CD14-positive monocyte (primary cell): Measurements from ENCODE around the gene SHOC1. TPM values are rescaled to one million over a fixed set of nuclear protein-coding genes. Genes with fewer than 3 reads are reported as not detected.
"Not testable (repeated sequence)": the region's sequence is repeated elsewhere in the genome, so short reads cannot be mapped to it uniquely, and the experiment has no call there.

Experiments
- DNase-seq, 3 donors: peaks; one replicate each; pipeline ENCODE4 v3.0.0-alpha.2; 2011 to 2022
- H2AFZ ChIP-seq: 2 replicates; pipeline ENCODE4 v1.6.0; 2012; ENCODE audit warnings: mild to moderate bottlenecking, low read depth, low read length, inconsistent platforms; ENCODE audit not compliant: insufficient read depth, poor library complexity, severe bottlenecking
- H3K27ac ChIP-seq, 2 donors: 1 replicate in 1 of 2; 2 replicates in 1 of 2; pipeline ENCODE4 v1.5.1; 2012 to 2013; ENCODE audit warnings: low read length in 2 of 2, control low read depth in 1 of 2, inconsistent platforms in 1 of 2, low read depth in 1 of 2, mild to moderate bottlenecking in 1 of 2
- H3K27me3 ChIP-seq, 2 donors: one replicate each; pipeline versions ENCODE4 v1.6.0 to v1.6.1; 2011 to 2013; ENCODE audit warnings: low read length in 2 of 2; ENCODE audit not compliant: control insufficient read depth in 2 of 2, insufficient read depth in 2 of 2
- H3K36me3 ChIP-seq, 2 donors: replicated peaks in 1 of 2; 1 replicate in 1 of 2; 2 replicates in 1 of 2; pipeline versions ENCODE4 v1.5.1 to v1.6.1; 2012 to 2013; ENCODE audit warnings: low read length in 2 of 2, control low read depth in 1 of 2, inconsistent platforms in 1 of 2, mild to moderate bottlenecking in 1 of 2; ENCODE audit not compliant: insufficient read depth in 2 of 2, control insufficient read depth in 1 of 2
- H3K4me1 ChIP-seq, 2 donors: 1 replicate in 1 of 2; 2 replicates in 1 of 2; pipeline versions ENCODE4 v1.5.1 to v1.6.1; 2012 to 2013; ENCODE audit warnings: low read length in 2 of 2, control low read depth in 1 of 2, inconsistent platforms in 1 of 2, mild to moderate bottlenecking in 1 of 2, moderate library complexity in 1 of 2; ENCODE audit not compliant: insufficient read depth in 2 of 2, control insufficient read depth in 1 of 2
- H3K4me2 ChIP-seq: replicated peaks from 2 replicates; pipeline ENCODE3; 2012; ENCODE audit warnings: low read length, moderate library complexity, mild to moderate bottlenecking; ENCODE audit not compliant: poor library complexity, severe bottlenecking; ENCODE audit errors: extremely low read depth
- H3K4me3 ChIP-seq, 3 experiments: fragments of 200-600 bp in 1 of 3; sonication (generic) in 1 of 3; replicated peaks in 1 of 3; 1 replicate in 2 of 3; 2 replicates in 1 of 3; pipeline ENCODE4 v1.5.1; 2011 to 2013; ENCODE audit warnings: low read length in 3 of 3, mild to moderate bottlenecking in 3 of 3, control low read depth in 2 of 3, low read depth in 2 of 3, inconsistent platforms in 1 of 3, moderate library complexity in 1 of 3
- H3K79me2 ChIP-seq: 2 replicates; pipeline ENCODE4 v1.6.0; 2012; ENCODE audit warnings: mild to moderate bottlenecking, control low read depth, inconsistent platforms, low read length, moderate library complexity; ENCODE audit not compliant: insufficient read depth
- H3K9ac ChIP-seq: 2 replicates; pipeline ENCODE4 v1.6.0; 2017; ENCODE audit warnings: low read length, mild to moderate bottlenecking; ENCODE audit not compliant: insufficient read depth, poor library complexity, severe bottlenecking
- H3K9me3 ChIP-seq, 2 donors: replicated peaks in 1 of 2; 1 replicate in 1 of 2; 2 replicates in 1 of 2; pipeline versions ENCODE4 v1.5.1 to v1.6.1; 2012 to 2013; ENCODE audit warnings: low read length in 2 of 2, control low read depth in 1 of 2; ENCODE audit not compliant: control insufficient read depth in 1 of 2, insufficient read depth in 1 of 2
- H4K20me1 ChIP-seq: 2 replicates; pipeline ENCODE4 v1.6.0; 2012; ENCODE audit warnings: mild to moderate bottlenecking, low read length, control low read depth, moderate library complexity; ENCODE audit not compliant: insufficient read depth
- H3K27ac Mint-ChIP-seq, 7 donors: one replicate each; pipeline ENCODE4 v1.8.0; 2020; ENCODE audit warnings: mild to moderate bottlenecking in 7 of 7, mixed read lengths in 7 of 7, moderate library complexity in 6 of 7, inconsistent platforms in 2 of 7
- H3K27me3 Mint-ChIP-seq, 3 donors: one replicate each; pipeline ENCODE4 v1.8.0; 2021 to 2022; ENCODE audit warnings: low read depth in 3 of 3, mild to moderate bottlenecking in 3 of 3, mixed read lengths in 3 of 3, moderate library complexity in 3 of 3, inconsistent platforms in 1 of 3
- H3K36me3 Mint-ChIP-seq, 2 donors: one replicate each; pipeline ENCODE4 v1.8.0; 2020; ENCODE audit warnings: mixed read lengths in 2 of 2, inconsistent platforms in 1 of 2, mild to moderate bottlenecking in 1 of 2
- H3K4me1 Mint-ChIP-seq: one replicate; pipeline ENCODE4 v1.8.0; 2020; ENCODE audit warnings: mild to moderate bottlenecking, mixed read lengths
- H3K4me3 Mint-ChIP-seq, 2 donors: one replicate each; pipeline ENCODE4 v1.8.0; 2020; ENCODE audit warnings: mild to moderate bottlenecking in 2 of 2, mixed read lengths in 2 of 2, moderate library complexity in 1 of 2
- H3K9me3 Mint-ChIP-seq, 7 donors: one replicate each; pipeline ENCODE4 v1.8.0; 2020 to 2022; ENCODE audit warnings: mixed read lengths in 7 of 7, mild to moderate bottlenecking in 6 of 7, moderate library complexity in 6 of 7, inconsistent platforms in 2 of 7
- WGBS: methylation state at CpG from one replicate; pipeline ENCODE4 v1.1.5; 2013; ENCODE audit warnings: missing lambda C conversion rate; ENCODE audit not compliant: insufficient coverage; 5-methylcytosine and 5-hydroxymethylcytosine counted together
- intact Hi-C, 2 donors: fragments of 100-400 bp; cut with micrococcal nuclease; formaldehyde crosslinking; loops; one replicate each; pipeline versions ENCODE4 v1.15.0 to v1.15.1; 2023
- polyA plus RNA-seq, 3 donors: library from polyadenylated mRNA; depleted of rRNA in 1 of 3; unstranded in 2 of 3; stranded (reverse) in 1 of 3; fragments of 300-500 nt in 2 of 3; fragments of >200 nt in 1 of 3; fragmentation: Illumina TruSeq in 2 of 3; gene quantifications; 1 replicate in 2 of 3; 2 replicates in 1 of 3; pipeline ENCODE4 v1.2.3, GENCODE V29; 2012 to 2021
- TF ChIP-seq, protein P1 (sequence below): fragments of 200-600 bp; IDR thresholded peaks from one replicate; pipeline ENCODE4 v1.8.0; 2022; ENCODE audit warnings: antibody characterized with exemption, mild to moderate bottlenecking

The SHOC1 gene
- polyA plus RNA-seq, 3 donors = not detected

DNA sequence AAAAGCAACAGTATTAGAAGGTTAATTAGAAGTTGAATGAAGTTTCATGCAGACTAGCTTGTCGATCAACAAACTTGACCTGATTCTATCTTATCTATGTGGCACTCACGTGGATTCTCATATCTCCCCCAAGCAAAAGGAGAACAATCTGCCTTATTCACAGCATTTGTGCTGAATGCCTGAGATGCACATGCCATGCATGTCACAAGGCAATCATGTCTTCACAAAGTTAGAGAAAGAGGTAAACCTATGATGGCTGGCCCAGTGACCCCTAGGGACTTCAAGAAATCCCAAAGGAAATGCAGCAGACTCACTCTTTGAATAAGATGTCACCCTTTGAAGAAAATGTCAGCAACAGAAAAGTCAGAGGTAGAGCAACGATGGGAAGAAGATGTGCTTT lies 17.6 kb upstream of the SHOC1 start:
- H3K4me3 ChIP-seq = no peak overlapping the region
- intact Hi-C loops = no loop called here

DNA sequence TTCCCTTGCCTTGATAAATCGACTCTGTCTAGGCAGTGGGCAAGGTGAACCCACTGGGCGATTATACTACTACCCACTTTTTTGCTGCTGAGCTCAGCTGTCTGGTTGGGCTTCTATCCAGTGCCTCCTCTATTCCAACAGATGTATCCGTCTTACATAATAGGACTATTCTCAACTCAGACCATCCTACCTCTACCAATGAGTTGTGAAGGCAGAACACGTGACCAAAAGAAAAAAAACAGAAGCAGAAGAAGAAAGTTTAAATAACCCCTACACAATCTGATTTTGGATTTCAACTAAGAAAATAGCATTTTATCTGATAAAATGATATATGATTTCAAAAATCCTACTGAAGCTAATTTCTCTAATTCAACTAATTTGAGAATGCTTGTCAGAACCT lies 16.2 kb upstream of the SHOC1 start:
- no peaks in the 10 kb centered on the region for H3K27me3 ChIP-seq
- H3K79me2 ChIP-seq = no peaks in the 10 kb centered on the region
- peaks cover 0 to 2% (median 0%) of the 10 kb centered on the region in 7 donors for H3K9me3 Mint-ChIP-seq
- WGBS = 100% methylated on average over 3 of the region's 4 CpGs
- H3K4me1 Mint-ChIP-seq = no peaks in the 10 kb centered on the region
- H3K36me3 ChIP-seq = no peaks in the 10 kb centered on the region
- H3K4me3 Mint-ChIP-seq = no peak overlapping the region
- no peaks in the 10 kb centered on the region for H3K4me1 ChIP-seq
- no peak overlapping the region for H3K4me2 ChIP-seq
- H2AFZ ChIP-seq = no peak overlapping the region
- no peak overlapping the region for H3K27ac ChIP-seq
- no peaks in the 10 kb centered on the region for H3K36me3 Mint-ChIP-seq
- no peak overlapping the region for H3K4me3 ChIP-seq
- H3K27ac Mint-ChIP-seq = no peak overlapping the region
- no peaks in the 10 kb centered on the region for H3K9me3 ChIP-seq
- DNase-seq = no peak
- no peak overlapping the region for H3K9ac ChIP-seq
- TF ChIP-seq, protein P1, sequence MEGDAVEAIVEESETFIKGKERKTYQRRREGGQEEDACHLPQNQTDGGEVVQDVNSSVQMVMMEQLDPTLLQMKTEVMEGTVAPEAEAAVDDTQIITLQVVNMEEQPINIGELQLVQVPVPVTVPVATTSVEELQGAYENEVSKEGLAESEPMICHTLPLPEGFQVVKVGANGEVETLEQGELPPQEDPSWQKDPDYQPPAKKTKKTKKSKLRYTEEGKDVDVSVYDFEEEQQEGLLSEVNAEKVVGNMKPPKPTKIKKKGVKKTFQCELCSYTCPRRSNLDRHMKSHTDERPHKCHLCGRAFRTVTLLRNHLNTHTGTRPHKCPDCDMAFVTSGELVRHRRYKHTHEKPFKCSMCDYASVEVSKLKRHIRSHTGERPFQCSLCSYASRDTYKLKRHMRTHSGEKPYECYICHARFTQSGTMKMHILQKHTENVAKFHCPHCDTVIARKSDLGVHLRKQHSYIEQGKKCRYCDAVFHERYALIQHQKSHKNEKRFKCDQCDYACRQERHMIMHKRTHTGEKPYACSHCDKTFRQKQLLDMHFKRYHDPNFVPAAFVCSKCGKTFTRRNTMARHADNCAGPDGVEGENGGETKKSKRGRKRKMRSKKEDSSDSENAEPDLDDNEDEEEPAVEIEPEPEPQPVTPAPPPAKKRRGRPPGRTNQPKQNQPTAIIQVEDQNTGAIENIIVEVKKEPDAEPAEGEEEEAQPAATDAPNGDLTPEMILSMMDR = no peak
- intact Hi-C loops = no loop called here
- H3K27me3 Mint-ChIP-seq = peaks cover 0 to 2% (median 0%) of the 10 kb centered on the region in 3 donors
- no peaks in the 10 kb centered on the region for H4K20me1 ChIP-seq

More for the DNA sequence above, 17.6 kb upstream of the SHOC1 start:
- Mint-ChIP-seq H3K9me3 (peaks cover 0 to 2% (median 0%) of the 10 kb centered on the region in 7 donors), H3K4me1 (no peaks in the 10 kb centered on the region), H3K4me3 (no peak overlapping the region), H3K27me3 (peaks cover 0 to 3% (median 2%) of the 10 kb centered on the region in 3 donors), H3K27ac (no peak overlapping the region), H3K36me3 (no peaks in the 10 kb centered on the region)
- Histone ChIP-seq H3K4me2 (no peak overlapping the region), H3K4me1 (no peaks in the 10 kb centered on the region), H3K27me3 (no peaks in the 10 kb centered on the region), H2AFZ (no peak overlapping the region), H3K9me3 (no peaks in the 10 kb centered on the region), H3K36me3 (no peaks in the 10 kb centered on the region), H3K9ac (no peak overlapping the region), H3K79me2 (no peaks in the 10 kb centered on the region), H3K27ac (no peak overlapping the region), H4K20me1 (no peaks in the 10 kb centered on the region)
- TF ChIP-seq, protein P1 = no peak
- no CpG with 5 or more reads among the region's 3 CpGs for WGBS
- no peak for DNase-seq

DNA sequence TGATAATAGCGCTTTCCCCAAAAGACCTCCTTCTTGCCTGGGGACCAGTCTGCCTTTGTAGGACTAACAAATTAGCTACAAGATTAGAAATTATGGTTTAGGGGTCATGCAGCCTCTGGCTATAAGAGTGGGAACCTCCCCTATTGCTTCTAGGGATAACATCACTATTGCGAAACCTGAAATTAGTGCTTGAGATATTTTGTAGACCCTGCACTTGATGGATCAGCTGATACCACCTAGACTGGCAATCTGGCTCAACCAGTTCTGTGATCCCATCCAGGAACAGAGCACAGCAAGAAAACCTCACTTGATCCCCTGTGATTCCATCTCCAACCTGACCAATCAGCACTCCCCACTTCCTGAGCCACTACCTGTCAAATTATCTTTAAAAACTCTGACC lies 15.7 kb upstream of the SHOC1 start:
- H3K4me1 ChIP-seq, H3K27me3 ChIP-seq, H3K9me3 ChIP-seq, H3K36me3 Mint-ChIP-seq, H3K4me3 ChIP-seq, H2AFZ ChIP-seq, H4K20me1 ChIP-seq, H3K36me3 ChIP-seq, H3K4me1 Mint-ChIP-seq, H3K4me2 ChIP-seq, H3K27ac Mint-ChIP-seq, H3K79me2 ChIP-seq, intact Hi-C loops, H3K27me3 Mint-ChIP-seq, H3K4me3 Mint-ChIP-seq, DNase-seq, H3K27ac ChIP-seq, H3K9ac ChIP-seq, H3K9me3 Mint-ChIP-seq: not testable (repeated sequence)
- 100% methylated on average over 1 of the region's 2 CpGs for WGBS
